Measurements from ENCODE around the gene BDH1. TPM values are rescaled to one million over a fixed set of nuclear protein-coding genes. Genes with fewer than 3 reads are reported as not detected.
A peak's percentile ranks its signal among the peaks of the same experiment; 100 is the strongest.

Gene BDH1
- polyA plus RNA-seq, 1 experiment: 6.5 TPM

DNA sequence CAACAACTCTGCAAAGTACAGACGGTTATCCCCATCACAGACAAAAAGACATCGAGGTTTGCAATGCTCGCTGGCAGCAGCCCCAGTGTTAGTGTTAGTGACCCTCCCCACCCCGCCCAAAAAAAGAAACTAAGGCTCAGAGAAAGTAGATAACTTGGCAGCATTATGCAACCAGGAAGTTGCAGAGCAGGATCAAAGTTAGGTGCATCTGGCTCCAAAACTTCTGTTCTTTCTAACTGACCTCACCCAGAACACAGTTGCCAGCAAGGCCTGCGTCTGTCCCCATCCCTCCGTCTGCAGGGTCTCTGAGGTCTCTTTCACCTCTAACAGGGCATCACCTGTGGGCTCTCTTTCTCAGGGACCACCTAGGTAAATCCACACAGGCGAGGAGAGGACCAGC lies 51.5 kb downstream of the BDH1 start:
- Histone ChIP-seq H3K27me3 (ENCODE audit: control insufficient read depth, insufficient read depth, low read length) (no peaks in the 10 kb centered on the region; the same call in 1 of the 2 replicates), H3K4me3 (ENCODE audit: low read depth, low read length) (no peak overlapping the region), H3K36me3 (ENCODE audit: control insufficient read depth, insufficient read depth, low read length) (no peaks in the 10 kb centered on the region)
- CTCF ChIA-PET: interaction anchor here (0.6 to 5.2 kb wide), 3 partner anchors 15 to 247 kb away, joined by 3 to 32 read pairs (median 5); no protein-coding TSS in a partner anchor
- TF ChIP-seq, protein P1, sequence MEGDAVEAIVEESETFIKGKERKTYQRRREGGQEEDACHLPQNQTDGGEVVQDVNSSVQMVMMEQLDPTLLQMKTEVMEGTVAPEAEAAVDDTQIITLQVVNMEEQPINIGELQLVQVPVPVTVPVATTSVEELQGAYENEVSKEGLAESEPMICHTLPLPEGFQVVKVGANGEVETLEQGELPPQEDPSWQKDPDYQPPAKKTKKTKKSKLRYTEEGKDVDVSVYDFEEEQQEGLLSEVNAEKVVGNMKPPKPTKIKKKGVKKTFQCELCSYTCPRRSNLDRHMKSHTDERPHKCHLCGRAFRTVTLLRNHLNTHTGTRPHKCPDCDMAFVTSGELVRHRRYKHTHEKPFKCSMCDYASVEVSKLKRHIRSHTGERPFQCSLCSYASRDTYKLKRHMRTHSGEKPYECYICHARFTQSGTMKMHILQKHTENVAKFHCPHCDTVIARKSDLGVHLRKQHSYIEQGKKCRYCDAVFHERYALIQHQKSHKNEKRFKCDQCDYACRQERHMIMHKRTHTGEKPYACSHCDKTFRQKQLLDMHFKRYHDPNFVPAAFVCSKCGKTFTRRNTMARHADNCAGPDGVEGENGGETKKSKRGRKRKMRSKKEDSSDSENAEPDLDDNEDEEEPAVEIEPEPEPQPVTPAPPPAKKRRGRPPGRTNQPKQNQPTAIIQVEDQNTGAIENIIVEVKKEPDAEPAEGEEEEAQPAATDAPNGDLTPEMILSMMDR (IDR thresholded peaks at IDR 0.05; ENCODE audit: insufficient read depth, low read depth, low read length): no peak
- POLR2A ChIA-PET: no interaction called here
- DNase-seq (ENCODE audit: low read depth): no peak

DNA sequence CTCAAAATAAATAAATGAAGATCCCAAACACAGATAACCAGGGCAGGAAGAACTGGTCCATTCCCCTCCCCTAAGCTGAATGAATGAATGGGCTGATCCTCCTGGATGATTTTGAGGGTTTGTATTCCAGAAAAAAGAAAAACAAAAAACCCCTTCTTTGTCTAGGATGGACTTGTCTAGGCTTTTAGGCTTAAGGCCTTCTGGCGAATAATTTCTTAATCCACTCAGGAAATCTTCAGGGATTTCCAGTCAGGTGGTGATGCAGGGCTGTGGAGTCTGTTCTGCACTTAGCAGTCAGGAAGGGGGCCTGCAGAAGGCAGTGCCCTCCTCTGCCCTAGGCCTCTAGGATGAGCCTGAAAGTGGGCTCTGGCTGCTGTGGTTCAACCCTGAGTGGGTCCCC lies 52.1 kb downstream of the BDH1 start:
- Histone ChIP-seq H3K36me3 (ENCODE audit: control insufficient read depth, insufficient read depth, low read length) (no peaks in the 10 kb centered on the region), H3K27me3 (ENCODE audit: control insufficient read depth, insufficient read depth, low read length) (no peaks in the 10 kb centered on the region; the same call in 1 of the 2 replicates), H3K4me3 (ENCODE audit: low read depth, low read length) (no peak overlapping the region)
- DNase-seq (ENCODE audit: low read depth): no peak
- CTCF ChIA-PET: interaction anchor here (5.2 kb wide), 1 partner anchor 247 kb away, joined by 32 read pairs; no protein-coding TSS in a partner anchor
- POLR2A ChIA-PET: no interaction called here
- TF ChIP-seq, protein P1 (IDR thresholded peaks at IDR 0.05; ENCODE audit: insufficient read depth, low read depth, low read length): no peak

DNA sequence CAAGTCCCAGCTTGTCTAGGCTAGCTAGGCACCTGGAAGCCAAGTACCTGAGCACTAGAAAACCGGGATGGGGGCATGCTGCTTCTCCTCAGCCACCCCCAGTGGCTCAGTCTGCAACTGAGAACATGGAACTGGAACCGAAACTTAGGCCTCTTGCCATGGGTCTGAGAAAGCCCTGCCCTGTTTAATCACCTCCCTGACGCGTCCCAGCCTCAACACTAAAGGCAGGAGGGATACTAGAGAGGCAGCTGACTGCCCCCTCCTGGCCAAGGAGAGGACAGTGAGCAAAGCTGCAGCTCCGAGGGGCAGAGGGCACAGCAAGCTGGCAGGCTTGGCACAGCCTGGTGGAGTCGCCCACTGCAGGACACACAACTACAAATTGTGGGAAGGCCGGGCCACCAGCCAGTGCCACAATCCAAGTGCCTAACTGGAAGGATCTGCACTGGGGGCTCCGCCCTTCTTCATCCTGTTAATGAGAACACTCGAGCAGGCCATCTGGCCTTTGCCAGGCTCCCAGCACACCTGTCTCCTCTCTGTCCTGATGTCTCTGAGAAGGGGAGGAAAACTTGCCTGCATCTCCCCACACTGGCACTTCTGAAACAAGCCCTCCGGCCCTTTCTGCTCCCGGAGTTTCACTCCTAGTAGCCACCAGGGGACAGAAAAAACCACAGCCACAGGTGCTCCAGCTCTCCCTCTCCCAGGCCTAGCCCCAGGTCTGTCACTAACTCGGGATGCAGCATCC lies 53.7 kb downstream of the BDH1 start:
- DNase-seq (ENCODE audit: low read depth): no peak
- H3K27me3 ChIP-seq (ENCODE audit: control insufficient read depth, insufficient read depth, low read length): no peaks in the 10 kb centered on the region
- CTCF ChIA-PET: interaction anchor here (0.5 to 5.2 kb wide), 16 partner anchors 8 to 315 kb away, joined by 3 to 32 read pairs (median 4); no protein-coding TSS in a partner anchor
- H3K36me3 ChIP-seq (ENCODE audit: control insufficient read depth, insufficient read depth, low read length): no peaks in the 10 kb centered on the region
- TF ChIP-seq, protein P1 (IDR thresholded peaks at IDR 0.05; ENCODE audit: insufficient read depth, low read depth, low read length): peak; percentile 46
- no peak overlapping the region for H3K4me3 ChIP-seq (ENCODE audit: low read depth, low read length)
- POLR2A ChIA-PET: no interaction called here

DNA sequence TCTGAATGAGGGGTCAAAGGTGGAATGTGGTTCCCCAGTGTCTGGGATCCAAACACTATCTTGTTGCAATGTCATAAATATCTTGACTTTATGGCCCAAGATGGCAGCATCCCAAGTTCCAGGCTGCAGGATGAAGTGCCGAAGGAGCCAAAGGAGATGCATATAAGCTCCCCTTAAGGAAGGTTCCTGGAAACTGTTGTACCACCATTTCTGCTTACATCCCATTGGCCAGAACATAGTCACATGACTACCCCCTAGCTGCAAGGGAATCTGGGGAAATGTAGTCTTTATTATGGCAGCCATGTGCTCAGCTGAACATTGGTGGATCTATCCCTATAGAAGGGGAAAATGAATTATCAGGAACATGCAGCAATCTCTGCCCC lies 54.3 kb downstream of the BDH1 start:
- CTCF ChIA-PET: interaction anchor here (0.9 to 5.2 kb wide), 14 partner anchors 8 to 277 kb away, joined by 3 to 32 read pairs (median 4); no protein-coding TSS in a partner anchor
- no peaks in the 10 kb centered on the region for H3K27me3 ChIP-seq (ENCODE audit: control insufficient read depth, insufficient read depth, low read length)
- H3K4me3 ChIP-seq (ENCODE audit: low read depth, low read length): no peak overlapping the region
- no peak for DNase-seq (ENCODE audit: low read depth)
- no peaks in the 10 kb centered on the region for H3K36me3 ChIP-seq (ENCODE audit: control insufficient read depth, insufficient read depth, low read length)
- POLR2A ChIA-PET: no interaction called here
- TF ChIP-seq, protein P1 (IDR thresholded peaks at IDR 0.05; ENCODE audit: insufficient read depth, low read depth, low read length): no peak

DNA sequence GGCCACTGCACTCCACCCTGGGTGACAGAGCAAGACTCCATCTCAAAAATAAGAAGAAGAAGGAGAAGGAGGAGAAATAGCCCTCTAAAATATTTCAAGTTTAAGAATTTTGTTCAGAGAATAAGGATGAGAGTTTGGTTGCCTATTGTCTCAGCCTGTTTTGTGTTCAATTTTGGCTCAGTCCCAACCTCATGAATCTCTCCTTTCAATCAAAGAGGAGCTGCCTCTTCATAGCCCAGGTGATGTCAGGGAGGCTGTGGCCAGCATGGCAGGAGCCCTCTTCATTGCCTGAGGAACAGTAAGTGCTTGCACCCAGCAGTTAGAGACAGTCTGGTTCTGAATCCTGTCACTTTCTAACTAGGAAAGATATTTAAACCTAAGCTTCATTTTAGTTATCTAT lies 55.0 kb downstream of the BDH1 start:
- Histone ChIP-seq H3K36me3 (ENCODE audit: control insufficient read depth, insufficient read depth, low read length) (no peaks in the 10 kb centered on the region), H3K27me3 (ENCODE audit: control insufficient read depth, insufficient read depth, low read length) (no peaks in the 10 kb centered on the region), H3K4me3 (ENCODE audit: low read depth, low read length) (no peak overlapping the region)
- ChIA-PET POLR2A (no interaction called here), CTCF (interaction anchor here (1.0 to 5.2 kb wide), 12 partner anchors 9 to 277 kb away, joined by 3 to 32 read pairs (median 4); partner anchors contain the start of gene DLG1)
- DNase-seq (ENCODE audit: low read depth): no peak
- TF ChIP-seq, protein P1 (IDR thresholded peaks at IDR 0.05; ENCODE audit: insufficient read depth, low read depth, low read length): no peak
